ENCODE results near the gene ZNF304.

GRCh38 chr19:57359300-57359699, 8.2 kb downstream of the ZNF304 start:
- TF ChIP-seq CTCF (IDR thresholded peaks at IDR 0.05) (no peak), POLR2A (IDR thresholded peaks at IDR 0.05) (no peak)
